ENCODE measurements around the gene AGRP. TPM values are rescaled to one million over a fixed set of nuclear protein-coding genes. Genes with fewer than 3 reads are reported as not detected.

Gene AGRP
- total RNA-seq, result not detected in 2 replicates

GRCh38 chr16:67483150-67483549 is at the start of gene AGRP:
Gene AGRP, minus strand, starts transcription at chr16:67483547. Its CDS starts 149 bp downstream, at chr16:67483398.

GRCh38 chr16:67528222-67528869 is 45.0 kb upstream of the AGRP start, which contains the start of gene RIPOR1:
Gene RIPOR1, plus strand, starts transcription at chr16:67528829. Its CDS starts 9,618 bp downstream, at chr16:67538447.

GRCh38 chr16:67480833-67481560 is 2.4 kb downstream of the AGRP start, which contains the start of gene ATP6V0D1:
Gene ATP6V0D1, minus strand, starts transcription at chr16:67481157. Its CDS starts 71 bp downstream, at chr16:67481086.

Other genes starting within 250 kb of the AGRP start
- gene FHOD1, start 236.1 kb downstream of the AGRP start, total RNA-seq, result 24.6 and 36.6 TPM in 2 replicates
- 1.4 and 3.2 TPM in 2 replicates for gene SLC9A5, start 234.6 kb downstream of the AGRP start, total RNA-seq
- 17.3 and 27.3 TPM in 2 replicates for gene PLEKHG4, start 204.0 kb downstream of the AGRP start, total RNA-seq
- under 0.01 TPM in 1 of 2 replicates, not detected in the other for gene KCTD19, start 156.8 kb downstream of the AGRP start, total RNA-seq
- 0.71 TPM in 1 of 2 replicates, not detected in the other for gene LRRC36, start 156.7 kb downstream of the AGRP start, total RNA-seq
- gene TPPP3, start 90.0 kb downstream of the AGRP start, total RNA-seq, result 0.29 and 3.2 TPM in 2 replicates
- 7.4 and 8.9 TPM in 2 replicates for gene ZDHHC1, start 67.1 kb downstream of the AGRP start, total RNA-seq
- not detected in 2 replicates for gene HSD11B2, start 52.4 kb downstream of the AGRP start, total RNA-seq
- gene ATP6V0D1, start 2.4 kb downstream of the AGRP start, total RNA-seq, result 152 and 268 TPM in 2 replicates
- 26.8 and 37.5 TPM in 2 replicates for gene RIPOR1, start 45.3 kb upstream of the AGRP start, total RNA-seq
- 13.5 and 19.1 TPM in 2 replicates for gene CTCF, start 79.0 kb upstream of the AGRP start, total RNA-seq
- gene CARMIL2, start 161.6 kb upstream of the AGRP start, total RNA-seq, result 1.4 and 1.6 TPM in 2 replicates
- gene ACD, start 176.7 kb upstream of the AGRP start, total RNA-seq, result 32.0 and 38.8 TPM in 2 replicates
- 0.18 and 0.86 TPM in 2 replicates for gene PARD6A, start 177.4 kb upstream of the AGRP start, total RNA-seq
- 15.4 and 22.5 TPM in 2 replicates for gene ENKD1, start 183.2 kb upstream of the AGRP start, total RNA-seq
- 8.4 and 12.4 TPM in 2 replicates for gene C16orf86, start 183.3 kb upstream of the AGRP start, total RNA-seq
- gene GFOD2, start 235.8 kb upstream of the AGRP start, total RNA-seq, result 9.7 and 12.4 TPM in 2 replicates

Measured in myometrial cell (primary cell).